Keratinocyte (primary cell): Measurements from ENCODE around the gene CHRNA1. TPM values are rescaled to one million over a fixed set of nuclear protein-coding genes. Genes with fewer than 3 reads are reported as not detected.

Experiments used
- DNase-seq: peaks from one replicate; pipeline ENCODE4 v3.0.0-alpha.2; 2011; ENCODE audit warnings: low read depth, missing footprints, low spot score
- FAIRE-seq: peaks from 2 replicates; lab custom pipeline; 2011; peaks lifted over from hg19 to GRCh38; lab: Jason Lieb, UNC
- H2AFZ ChIP-seq: 2 replicates; pipeline ENCODE4 v1.6.0; 2012; ENCODE audit warnings: low read length, control low read depth, inconsistent platforms; ENCODE audit not compliant: control insufficient read depth
- H3K27ac ChIP-seq: 2 replicates; pipeline ENCODE4 v1.5.1; 2011; ENCODE audit warnings: low read length; ENCODE audit not compliant: control insufficient read depth, insufficient read depth
- H3K27me3 ChIP-seq: 3 replicates; pipeline ENCODE4 v1.6.0; 2011; ENCODE audit warnings: low read length; ENCODE audit not compliant: control insufficient read depth, insufficient read depth; ENCODE audit errors: extremely low read depth
- H3K36me3 ChIP-seq, 2 experiments: 2 replicates in 1 of 2; 3 replicates in 1 of 2; pipeline ENCODE4 v1.5.1; 2011; ENCODE audit warnings: low read length in 2 of 2, mild to moderate bottlenecking in 1 of 2; ENCODE audit not compliant: control insufficient read depth in 2 of 2, insufficient read depth in 2 of 2; ENCODE audit errors: extremely low read depth in 1 of 2
- H3K4me1 ChIP-seq: 3 replicates; pipeline ENCODE4 v1.5.1; 2011; ENCODE audit warnings: low read length; ENCODE audit not compliant: control insufficient read depth, insufficient read depth; ENCODE audit errors: extremely low read depth
- H3K4me2 ChIP-seq: 3 replicates; pipeline ENCODE4 v1.6.0; 2011; ENCODE audit warnings: low read depth, low read length; ENCODE audit not compliant: control insufficient read depth, insufficient read depth; ENCODE audit errors: extremely low read depth
- H3K4me3 ChIP-seq, 3 experiments: fragments of 200-600 bp in 1 of 3; sonication (generic) in 1 of 3; 2 replicates in 2 of 3; 3 replicates in 1 of 3; pipeline ENCODE4 v1.5.1; 2011 to 2016; ENCODE audit warnings: low read length in 3 of 3, mild to moderate bottlenecking in 3 of 3, control low read depth in 2 of 3, inconsistent platforms in 1 of 3, low read depth in 1 of 3, mixed read lengths in 1 of 3, mixed run types in 1 of 3, moderate library complexity in 1 of 3; ENCODE audit not compliant: control insufficient read depth in 2 of 3, insufficient read depth in 2 of 3; ENCODE audit errors: extremely low read depth in 1 of 3
- H3K79me2 ChIP-seq: 2 replicates; pipeline ENCODE4 v1.6.0; 2012; ENCODE audit warnings: low read length; ENCODE audit not compliant: control insufficient read depth, insufficient read depth
- H3K9ac ChIP-seq: 3 replicates; pipeline ENCODE4 v1.6.0; 2011; ENCODE audit warnings: low read length; ENCODE audit not compliant: control insufficient read depth, insufficient read depth; ENCODE audit errors: extremely low read depth
- H3K9me1 ChIP-seq: 3 replicates; pipeline ENCODE4 v1.6.0; 2011; ENCODE audit warnings: low read length; ENCODE audit not compliant: control insufficient read depth, insufficient read depth; ENCODE audit errors: extremely low read depth
- H3K9me3 ChIP-seq: 2 replicates; pipeline ENCODE4 v1.5.1; 2012; ENCODE audit warnings: low read depth, low read length; ENCODE audit not compliant: control insufficient read depth
- H4K20me1 ChIP-seq: 3 replicates; pipeline ENCODE4 v1.6.0; 2011; ENCODE audit warnings: low read length; ENCODE audit not compliant: control insufficient read depth, insufficient read depth; ENCODE audit errors: extremely low read depth
- CTCF ChIP-seq, 3 experiments: IDR thresholded peaks in 1 of 3; conservative IDR thresholded peaks in 1 of 3; optimal IDR thresholded peaks in 1 of 3; 2 replicates in 2 of 3; 3 replicates in 1 of 3; pipeline versions ENCODE3 to v1.5.1; 2011; ENCODE audit warnings: low read length in 3 of 3, mild to moderate bottlenecking in 3 of 3, moderate library complexity in 2 of 3, control low read depth in 1 of 3, inconsistent platforms in 1 of 3; ENCODE audit not compliant: insufficient read depth in 2 of 3; ENCODE audit errors: extremely low read depth in 1 of 3
- EZH2 ChIP-seq: IDR thresholded peaks from one replicate; pipeline ENCODE4 v1.6.1; 2012; ENCODE audit warnings: inconsistent platforms, mild to moderate bottlenecking, low read length, moderate library complexity
- dilution Hi-C: fragments of 300-500 bp; cut with MboI; formaldehyde crosslinking; loops from one replicate; pipeline ENCODE4 v1.7.0; 2020; ENCODE audit warnings: low sequenced_read_pairs; ENCODE audit not compliant: extremely low pct_ligation_motif_present
- polyA plus RNA-seq, 5 experiments: library from polyadenylated mRNA; depleted of rRNA in 3 of 5; stranded (reverse) in 3 of 5; stranded (forward) in 1 of 5; unstranded in 1 of 5; fragments of >200 nt; gene quantifications; 1 replicate in 1 of 5; 2 replicates in 3 of 5; 3 replicates in 1 of 5; pipeline versions ENCODE4 v1.2.1 to v1.2.3, GENCODE V29; 2011 to 2012; ENCODE audit warnings: missing spikeins in 2 of 5, low read depth in 1 of 5, low replicate concordance in 1 of 5

The CHRNA1 gene
- polyA plus RNA-seq, 1 donor (not counting 4 experiments of a cell fraction or from before 2014, with no cell fraction given) = not detected

- Histone ChIP-seq H3K4me3 (no peak overlapping the region), H3K4me2 (no peak overlapping the region)
- dilution Hi-C loops = no loop called here
Measured at GRCh38 chr2:174798801-174799200, 34.5 kb upstream of the CHRNA1 start.

GRCh38 chr2:174797781-174798276, 33.6 kb upstream of the CHRNA1 start:
- FAIRE-seq (no peak), DNase-seq (no peak)
- H3K4me3 ChIP-seq = no peak overlapping the region

More at GRCh38 chr2:174798801-174799200, 34.5 kb upstream of the CHRNA1 start:
- Histone ChIP-seq H2AFZ (no peak overlapping the region), H3K27ac (no peak overlapping the region), H3K36me3 (no peaks in the 10 kb centered on the region), H3K27me3 (no peaks in the 10 kb centered on the region), H3K4me1 (no peaks in the 10 kb centered on the region), H3K9me3 (no peaks in the 10 kb centered on the region), H3K9me1 (no peaks in the 10 kb centered on the region), H3K9ac (no peak overlapping the region), H3K79me2 (no peaks in the 10 kb centered on the region), H4K20me1 (no peaks in the 10 kb centered on the region)
- FAIRE-seq (no peak), DNase-seq (no peak)
- no peak for TF ChIP-seq EZH2
- no peak for TF ChIP-seq CTCF (optimal IDR thresholded peaks at IDR 0.05 in 1 of 3, IDR thresholded peaks at IDR 0.05 in 1 of 3, conservative IDR thresholded peaks at IDR 0.05 in 1 of 3; ENCODE audit: extremely low read depth in 1 of 3, insufficient read depth in 2 of 3, low read length in 3 of 3)

More at GRCh38 chr2:174797781-174798276, 33.6 kb upstream of the CHRNA1 start:
- Histone ChIP-seq H4K20me1 (no peaks in the 10 kb centered on the region), H3K27me3 (no peaks in the 10 kb centered on the region), H3K79me2 (no peaks in the 10 kb centered on the region), H3K4me2 (no peak overlapping the region), H3K4me1 (no peaks in the 10 kb centered on the region), H3K9ac (no peak overlapping the region), H3K9me3 (no peaks in the 10 kb centered on the region), H2AFZ (no peak overlapping the region), H3K36me3 (no peaks in the 10 kb centered on the region), H3K9me1 (no peaks in the 10 kb centered on the region), H3K27ac (no peak overlapping the region)
- TF ChIP-seq CTCF (optimal IDR thresholded peaks at IDR 0.05 in 1 of 3, IDR thresholded peaks at IDR 0.05 in 1 of 3, conservative IDR thresholded peaks at IDR 0.05 in 1 of 3; ENCODE audit: extremely low read depth in 1 of 3, insufficient read depth in 2 of 3, low read length in 3 of 3) = no peak
- TF ChIP-seq EZH2 = no peak
- dilution Hi-C loops = no loop called here
